Myocyte (in vitro differentiated cells): ENCODE data around the gene POFUT2. TPM values are rescaled to one million over a fixed set of nuclear protein-coding genes. Genes with fewer than 3 reads are reported as not detected.

Source experiments
- DNase-seq: peaks from one replicate; pipeline ENCODE4 v3.0.0-alpha.2; 2012; ENCODE audit warnings: low read depth
- total RNA-seq: library from RNA; depleted of rRNA; stranded (reverse); fragments of >200 nt; gene quantifications from 2 replicates; pipeline ENCODE4 v1.2.3, GENCODE V29; 2014

The POFUT2 gene
- total RNA-seq, 1 donor from 2014 or later = 46.9 TPM

- DNase-seq = peak; percentile 58
Measured at GRCh38 chr21:45283611-45284455, 3.9 kb downstream of the POFUT2 start.

- no peak for DNase-seq
Measured at GRCh38 chr21:45283035-45283610, 4.6 kb downstream of the POFUT2 start.

GRCh38 chr21:45282283-45283034 is 5.2 kb downstream of the POFUT2 start:
- DNase-seq = no peak

GRCh38 chr21:45281411-45282282 is 6.0 kb downstream of the POFUT2 start:
- peak; percentile 93 for DNase-seq

GRCh38 chr21:45280969-45281368 is 6.7 kb downstream of the POFUT2 start:
- no peak for DNase-seq

GRCh38 chr21:45280178-45280821 is 7.4 kb downstream of the POFUT2 start:
- no peak for DNase-seq

- no peak for DNase-seq
Measured at GRCh38 chr21:45279446-45280177, 8.1 kb downstream of the POFUT2 start.

GRCh38 chr21:45278156-45278911 is 9.4 kb downstream of the POFUT2 start:
- DNase-seq = peak; percentile 59

GRCh38 chr21:45277101-45278045 is 10.3 kb downstream of the POFUT2 start:
- DNase-seq = no peak

- no peak for DNase-seq
Measured at GRCh38 chr21:45276596-45276995, 11.1 kb downstream of the POFUT2 start.

- no peak for DNase-seq
Measured at GRCh38 chr21:45270306-45270821, 17.3 kb downstream of the POFUT2 start.

- no peak for DNase-seq
Measured at GRCh38 chr21:45269861-45270260, 17.8 kb downstream of the POFUT2 start.

GRCh38 chr21:45267390-45267760 is 20.3 kb downstream of the POFUT2 start:
- DNase-seq = no peak

- no peak for DNase-seq
Measured at GRCh38 chr21:45266518-45267389, 20.9 kb downstream of the POFUT2 start.

GRCh38 chr21:45265721-45266517 is 21.8 kb downstream of the POFUT2 start:
- no peak for DNase-seq
